ENCODE measurements around the gene BRF1.
A peak's percentile ranks its signal among the peaks of the same experiment; 100 is the strongest.

BRF1 gene

DNA sequence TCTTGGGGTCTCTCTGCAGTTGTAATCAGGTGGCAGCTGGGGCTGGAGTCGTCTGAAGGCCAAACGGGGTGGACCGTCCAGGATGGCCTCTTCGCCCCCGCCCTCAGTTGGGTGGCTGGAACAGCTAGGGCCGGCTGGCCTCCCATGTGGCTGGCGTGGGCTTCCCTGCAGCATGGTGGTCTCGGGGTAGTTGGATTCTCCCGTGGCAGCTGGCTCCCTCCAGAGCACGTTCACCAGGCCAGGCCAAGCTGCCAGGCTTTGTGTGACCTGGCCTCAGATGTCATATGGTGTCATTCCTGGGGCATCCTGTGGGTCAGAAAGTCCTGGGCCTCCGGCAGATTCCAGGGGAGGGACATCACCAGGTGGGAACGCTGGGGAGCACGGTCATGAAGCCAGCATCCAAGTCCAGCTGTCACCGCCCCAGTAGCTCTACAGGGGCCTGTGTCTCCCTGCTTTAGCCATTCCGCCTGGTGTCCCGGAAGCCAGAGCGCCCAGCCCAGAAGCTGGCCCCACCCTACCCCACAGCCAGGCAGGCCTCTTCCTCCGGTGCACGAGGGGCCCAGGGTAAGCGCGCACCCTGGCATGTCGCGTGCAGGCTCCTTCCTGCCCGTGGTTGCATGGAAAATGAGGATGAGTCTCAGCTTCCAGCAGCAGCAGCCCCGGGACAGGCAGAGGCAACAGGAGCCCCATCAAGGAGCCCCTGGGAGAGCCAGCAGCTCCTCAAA is 118.3 kb downstream of the BRF1 start:
- Histone ChIP-seq H4K20me1 (ENCODE audit: low read depth, low read length) (no peaks in the 10 kb centered on the region; the same call in 1 of the 2 replicates), H3K79me2 (ENCODE audit: insufficient read depth, low read length) (no peaks in the 10 kb centered on the region), H3F3A (ENCODE audit: insufficient read depth) (no peaks in the 10 kb centered on the region), H3K4me3 (ENCODE audit: insufficient read depth, low read length, poor library complexity, severe bottlenecking) (no peak overlapping the region), H3K9ac (ENCODE audit: low read length) (no peak overlapping the region), H3K27me3 (ENCODE audit: low read length) (no peaks in the 10 kb centered on the region), H3K27ac (ENCODE audit: low read depth, low read length) (no peak overlapping the region), H3K9me3 (ENCODE audit: insufficient read depth, low read length) (no peaks in the 10 kb centered on the region), H3K4me2 (ENCODE audit: low read depth, low read length, poor library complexity, severe bottlenecking) (no peak overlapping the region), H2AFZ (ENCODE audit: low read depth, low read length, severe bottlenecking) (no peak overlapping the region), H3K36me3 (ENCODE audit: low read length) (no peaks in the 10 kb centered on the region), H3K9me2 (replicated peaks; ENCODE audit: insufficient read depth, low read length) (no peaks in the 10 kb centered on the region)
- TF ChIP-seq EZH2phosphoT487 (conservative IDR thresholded peaks at IDR 0.05; ENCODE audit: low read length): no peak

DNA sequence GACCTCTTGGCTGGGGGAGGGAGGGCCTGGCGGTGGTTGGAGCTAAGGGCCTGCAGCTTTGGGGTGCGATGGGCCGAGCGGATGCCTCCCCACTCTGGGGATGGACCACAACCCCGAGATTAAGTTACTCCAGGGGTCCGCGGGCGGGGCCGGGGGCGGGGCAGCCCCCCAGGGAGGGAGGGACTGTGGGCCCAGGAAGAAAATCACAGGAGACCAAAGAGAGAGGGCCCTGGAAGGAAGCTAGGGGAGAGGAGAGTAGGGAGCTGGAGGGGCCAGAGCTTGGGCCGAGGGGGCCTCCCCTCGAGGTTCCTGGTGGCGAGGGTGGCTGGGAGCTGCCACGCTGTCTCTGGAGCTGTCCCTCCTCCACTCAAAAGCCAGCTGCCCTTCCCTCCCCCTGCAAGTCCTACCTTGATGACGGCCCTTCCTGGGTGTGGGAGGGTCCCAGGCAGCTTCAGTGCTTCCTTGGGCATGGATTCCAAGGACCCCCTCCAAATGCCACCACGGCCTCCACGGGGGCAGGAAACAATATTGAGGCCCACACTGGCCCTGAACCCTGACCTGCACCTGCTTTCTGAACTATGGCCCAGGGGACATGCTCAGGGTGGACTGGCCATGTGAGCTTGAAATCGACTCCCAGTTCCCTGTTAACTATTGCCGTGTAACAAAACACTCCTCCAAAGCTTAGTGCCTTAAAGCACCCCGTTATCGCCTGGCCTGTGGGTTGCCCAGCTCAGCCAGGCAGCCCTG is 119.1 kb downstream of the BRF1 start:
- Histone ChIP-seq H3K79me2 (ENCODE audit: insufficient read depth, low read length) (no peaks in the 10 kb centered on the region), H3K9me3 (ENCODE audit: insufficient read depth, low read length) (no peaks in the 10 kb centered on the region), H3K4me2 (ENCODE audit: low read depth, low read length, poor library complexity, severe bottlenecking) (peak overlapping the region; percentile 96), H3K9ac (ENCODE audit: low read length) (no peak overlapping the region), H3F3A (ENCODE audit: insufficient read depth) (no peaks in the 10 kb centered on the region), H2AFZ (ENCODE audit: low read depth, low read length, severe bottlenecking) (no peak overlapping the region), H3K27me3 (ENCODE audit: low read length) (no peaks in the 10 kb centered on the region), H3K9me2 (replicated peaks; ENCODE audit: insufficient read depth, low read length) (no peaks in the 10 kb centered on the region), H3K36me3 (ENCODE audit: low read length) (no peaks in the 10 kb centered on the region), H4K20me1 (ENCODE audit: low read depth, low read length) (no peaks in the 10 kb centered on the region; the same call in 1 of the 2 replicates), H3K4me3 (ENCODE audit: insufficient read depth, low read length, poor library complexity, severe bottlenecking) (peak overlapping the region; percentile 65), H3K27ac (ENCODE audit: low read depth, low read length) (no peak overlapping the region)
- TF ChIP-seq, protein P1, sequence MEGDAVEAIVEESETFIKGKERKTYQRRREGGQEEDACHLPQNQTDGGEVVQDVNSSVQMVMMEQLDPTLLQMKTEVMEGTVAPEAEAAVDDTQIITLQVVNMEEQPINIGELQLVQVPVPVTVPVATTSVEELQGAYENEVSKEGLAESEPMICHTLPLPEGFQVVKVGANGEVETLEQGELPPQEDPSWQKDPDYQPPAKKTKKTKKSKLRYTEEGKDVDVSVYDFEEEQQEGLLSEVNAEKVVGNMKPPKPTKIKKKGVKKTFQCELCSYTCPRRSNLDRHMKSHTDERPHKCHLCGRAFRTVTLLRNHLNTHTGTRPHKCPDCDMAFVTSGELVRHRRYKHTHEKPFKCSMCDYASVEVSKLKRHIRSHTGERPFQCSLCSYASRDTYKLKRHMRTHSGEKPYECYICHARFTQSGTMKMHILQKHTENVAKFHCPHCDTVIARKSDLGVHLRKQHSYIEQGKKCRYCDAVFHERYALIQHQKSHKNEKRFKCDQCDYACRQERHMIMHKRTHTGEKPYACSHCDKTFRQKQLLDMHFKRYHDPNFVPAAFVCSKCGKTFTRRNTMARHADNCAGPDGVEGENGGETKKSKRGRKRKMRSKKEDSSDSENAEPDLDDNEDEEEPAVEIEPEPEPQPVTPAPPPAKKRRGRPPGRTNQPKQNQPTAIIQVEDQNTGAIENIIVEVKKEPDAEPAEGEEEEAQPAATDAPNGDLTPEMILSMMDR (IDR thresholded peaks at IDR 0.05; ENCODE audit: insufficient read depth, low read length, poor library complexity, severe bottlenecking): no peak
- TF ChIP-seq EZH2phosphoT487 (conservative IDR thresholded peaks at IDR 0.05; ENCODE audit: low read length): no peak

DNA sequence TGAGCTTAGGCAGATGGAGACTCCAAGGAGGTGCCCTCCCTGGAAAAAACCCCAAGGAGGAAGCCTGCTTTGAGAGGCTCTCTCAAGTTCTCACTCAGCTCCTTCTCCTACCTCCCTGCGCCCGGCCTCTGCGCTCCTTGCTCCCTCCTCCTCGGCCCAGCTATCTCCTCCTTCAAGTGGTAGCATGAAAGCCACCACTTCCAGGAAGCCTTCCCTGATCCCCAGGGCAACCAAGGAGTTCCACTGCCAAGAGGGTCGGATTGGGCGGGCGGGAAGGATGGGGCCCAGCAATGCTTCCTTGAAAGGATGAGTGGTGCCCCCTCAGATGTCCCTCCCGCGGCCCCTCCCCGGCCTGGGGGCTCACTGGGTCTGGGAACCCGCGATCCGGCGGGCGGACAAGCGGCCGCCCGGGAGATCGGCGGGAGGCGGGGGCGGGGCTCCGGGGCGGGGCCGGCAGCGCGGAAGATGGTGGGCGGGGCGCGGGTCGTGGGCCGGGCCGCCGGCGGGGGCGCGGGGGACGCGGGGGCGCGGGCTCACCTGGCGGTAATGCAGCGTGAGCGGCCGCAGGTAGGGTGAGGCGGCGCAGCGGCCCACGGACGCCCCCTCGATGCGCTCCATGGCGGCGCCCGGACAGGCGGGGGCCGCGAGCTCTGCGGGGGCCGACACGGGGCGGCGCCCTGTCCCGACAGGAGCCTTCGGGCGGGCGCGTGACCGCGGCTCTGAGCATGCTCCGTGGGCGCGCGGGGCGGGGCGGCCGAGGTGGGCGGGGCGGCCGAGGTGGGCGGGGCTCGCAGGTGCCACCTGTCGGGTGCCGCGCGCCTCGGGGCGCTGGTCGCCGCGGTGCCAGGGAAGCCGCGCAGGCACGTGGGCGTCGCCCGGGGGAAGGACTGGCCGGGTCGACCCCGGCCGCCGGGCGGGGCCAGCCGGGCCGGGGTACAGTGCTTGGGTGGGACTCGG is 119.9 kb downstream of the BRF1 start, which contains the start of gene NUDT14:
TSS of gene NUDT14 (minus strand) at position 721 of the 957 bp plus-strand sequence. CDS start at position 618, 103 bp downstream.
- Histone ChIP-seq H4K20me1 (ENCODE audit: low read depth, low read length) (no peaks in the 10 kb centered on the region; the same call in 1 of the 2 replicates), H2AFZ (ENCODE audit: low read depth, low read length, severe bottlenecking) (no peak within 1 kb of the TSS), H3K27ac (ENCODE audit: low read depth, low read length) (no peak within 1 kb of the TSS), H3K9me3 (ENCODE audit: insufficient read depth, low read length) (no peaks in the 10 kb centered on the region), H3K9ac (ENCODE audit: low read length) (peak within 1 kb of the TSS; percentile 60), H3K27me3 (ENCODE audit: low read length) (no peaks in the 10 kb centered on the region), H3F3A (ENCODE audit: insufficient read depth) (no peaks in the 10 kb centered on the region), H3K9me2 (replicated peaks; ENCODE audit: insufficient read depth, low read length) (no peaks in the 10 kb centered on the region), H3K79me2 (ENCODE audit: insufficient read depth, low read length) (no peaks in the 10 kb centered on the region), H3K4me3 (ENCODE audit: insufficient read depth, low read length, poor library complexity, severe bottlenecking) (peak within 1 kb of the TSS; percentile 65), H3K36me3 (ENCODE audit: low read length) (no peaks in the 10 kb centered on the region), H3K4me2 (ENCODE audit: low read depth, low read length, poor library complexity, severe bottlenecking) (peak within 1 kb of the TSS; percentile 96)
- TF ChIP-seq, protein P1 (IDR thresholded peaks at IDR 0.05; ENCODE audit: insufficient read depth, low read length, poor library complexity, severe bottlenecking): no peak
- no peak for TF ChIP-seq EZH2phosphoT487 (conservative IDR thresholded peaks at IDR 0.05; ENCODE audit: low read length)

All from SU-DHL-6 (cell line).